DMS153 treated with DMSO at 0.1 percent for 48 hours (cell line): ENCODE measurements around the gene KRT6C.

Experiments used
- DNase-seq: peaks from one replicate; lab custom pipeline; 2025; ENCODE audit not compliant: unreplicated experiment; lab: John Stamatoyannopoulos, UW

Gene KRT6C

DNA sequence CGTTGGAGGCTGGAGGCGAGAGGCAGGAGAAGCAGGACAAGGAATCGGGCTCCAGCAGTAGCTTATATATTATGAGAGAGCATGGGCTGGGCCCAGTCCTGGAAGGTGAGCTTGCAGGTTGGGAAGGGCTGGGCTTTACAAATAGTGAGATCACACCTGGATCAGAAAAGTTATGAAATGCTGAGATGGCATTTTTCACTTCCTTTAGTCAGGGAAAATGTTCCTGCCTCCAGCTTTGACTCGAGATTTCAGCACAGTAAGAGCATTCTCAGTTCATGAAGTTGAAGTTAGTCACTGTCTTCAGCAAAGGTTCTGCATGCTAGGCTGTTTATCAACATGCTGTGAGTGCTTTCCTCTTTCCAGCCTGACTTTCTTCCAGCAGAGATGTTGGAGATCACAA, at the start of gene KRT6C:
KRT6C (minus strand) TSS at position 38 of the 400 bp plus-strand sequence. CDS start 68 bp downstream, outside the sequence.
- no peak for DNase-seq

DNA sequence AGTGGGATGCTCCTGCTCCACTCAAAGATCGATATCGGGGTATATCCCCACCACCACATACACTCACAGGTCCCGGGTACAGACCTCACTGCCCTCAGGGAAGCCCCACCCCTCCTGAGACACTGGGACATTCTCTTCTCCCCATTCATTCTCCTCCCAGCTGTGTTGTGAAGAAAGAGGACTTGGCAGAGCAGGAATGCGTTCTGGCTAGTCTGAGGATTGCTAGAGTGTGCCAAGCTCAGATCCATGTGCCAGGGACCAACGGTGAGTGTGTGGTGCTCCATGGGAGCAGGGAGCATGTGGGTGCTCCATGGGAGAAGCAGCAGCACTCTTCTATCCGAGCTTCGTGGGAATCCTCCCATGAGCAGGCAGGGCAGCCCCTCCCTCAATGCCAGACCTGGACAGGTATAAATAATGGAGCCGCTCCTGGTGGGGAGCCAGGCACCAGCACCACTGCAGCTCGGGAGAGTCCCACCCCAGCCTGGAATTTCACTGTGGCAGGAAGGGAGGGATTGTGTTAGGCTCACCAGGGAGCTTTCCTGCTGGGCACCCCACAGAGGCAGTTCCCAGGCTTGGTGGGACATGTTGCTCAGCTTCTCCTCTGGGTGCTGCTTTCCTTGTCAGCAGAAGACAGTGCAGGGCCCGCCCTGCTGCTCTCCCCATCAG, 48.9 kb upstream of the KRT6C start:
- DNase-seq: no peak

DNA sequence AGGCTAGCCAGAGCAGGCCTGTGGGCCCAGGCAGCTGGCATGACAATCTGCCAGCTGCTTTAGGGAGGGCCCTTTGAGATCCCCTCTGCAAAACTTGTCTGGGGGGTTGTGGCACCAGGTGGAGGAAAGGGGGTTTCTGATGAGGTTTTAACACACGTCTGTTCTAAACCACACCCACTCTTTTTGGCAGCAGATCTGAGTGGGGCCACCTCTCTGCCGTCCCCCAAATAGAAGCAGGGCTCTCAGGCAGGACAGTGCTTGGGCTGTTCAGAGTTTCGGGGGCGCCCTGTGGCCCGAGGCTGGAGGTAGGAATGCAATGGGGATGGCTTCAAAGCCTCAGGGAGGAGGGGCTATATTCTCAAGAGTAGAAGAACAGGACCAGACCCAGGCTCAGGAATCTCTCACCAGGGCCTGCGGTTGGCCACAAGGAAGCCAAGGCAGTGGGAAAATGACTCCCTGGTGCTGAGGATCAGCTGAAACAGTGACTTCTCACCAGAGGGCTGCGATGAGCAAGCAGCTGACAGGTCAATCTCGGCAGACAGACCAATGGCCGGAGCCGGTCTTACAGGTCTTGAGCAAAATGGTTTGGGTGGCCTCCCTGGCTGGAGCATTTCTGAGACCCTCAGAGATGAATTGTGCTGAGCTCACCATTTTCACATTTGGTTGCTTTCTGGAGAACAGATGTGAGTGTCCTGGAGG, 48.1 kb upstream of the KRT6C start:
- no peak for DNase-seq

- no peak for DNase-seq
Measured at GRCh38 chr12:52521175-52521567, 47.6 kb upstream of the KRT6C start.

DNA sequence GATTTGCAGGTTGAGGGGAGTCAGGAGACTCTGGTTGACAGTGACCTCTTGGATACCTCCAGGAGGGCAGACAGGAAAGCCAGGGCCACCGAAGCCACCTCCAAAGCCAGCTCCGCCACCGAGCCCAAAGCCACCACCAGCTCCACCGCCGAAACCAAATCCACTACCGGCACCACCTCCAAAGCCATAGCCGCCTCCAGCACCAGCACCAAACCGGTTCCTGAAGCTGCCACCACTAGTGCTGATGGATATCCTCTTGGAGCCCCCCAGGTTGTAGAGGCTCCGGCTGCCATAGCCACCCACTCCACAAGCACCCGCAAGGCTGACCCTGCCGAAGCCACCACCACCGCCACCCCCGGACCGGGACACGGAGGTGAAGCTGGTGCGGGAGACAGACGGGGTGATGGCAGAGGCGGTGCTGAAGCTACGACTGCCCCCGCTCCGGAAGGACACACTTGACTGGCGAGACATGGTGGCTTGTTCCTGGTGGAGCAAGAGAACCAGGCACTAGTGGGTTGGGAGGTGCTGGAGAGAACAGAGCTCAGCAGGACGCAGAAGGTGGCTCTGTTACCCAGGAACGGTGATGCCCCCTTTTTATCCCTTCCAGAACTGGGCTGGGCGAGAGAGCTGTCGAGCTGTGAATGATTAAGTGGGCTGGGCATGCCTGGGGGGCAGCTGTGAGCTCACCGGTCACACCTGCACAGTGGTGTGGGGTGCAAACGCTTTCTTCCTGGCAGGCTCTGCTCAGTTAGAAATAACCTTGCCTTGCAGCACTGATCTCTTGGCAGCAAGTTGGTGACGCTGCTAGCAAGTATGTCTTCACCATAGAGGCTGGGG, 46.4 kb upstream of the KRT6C start, which contains the start of gene KRT5:
KRT5 (minus strand) TSS at position 569 of the 837 bp plus-strand sequence; CDS start at position 471, 98 bp downstream.
- DNase-seq: no peak

DNA sequence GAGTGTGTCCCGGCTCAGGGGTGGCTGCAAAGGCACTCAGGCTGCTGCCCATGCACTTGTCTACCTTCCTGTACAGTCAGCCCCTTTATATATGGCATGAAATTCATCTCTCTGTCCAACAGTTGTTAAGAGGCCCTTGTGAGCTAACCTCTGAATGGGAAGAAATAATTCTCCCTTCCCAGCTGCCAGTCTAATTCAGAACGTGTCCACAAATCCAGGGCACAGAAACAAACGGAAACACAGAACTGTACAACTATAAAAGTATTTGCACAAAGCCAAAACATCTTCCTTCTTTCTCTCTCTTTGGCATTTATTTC, 45.7 kb upstream of the KRT6C start:
- no peak for DNase-seq

DNA sequence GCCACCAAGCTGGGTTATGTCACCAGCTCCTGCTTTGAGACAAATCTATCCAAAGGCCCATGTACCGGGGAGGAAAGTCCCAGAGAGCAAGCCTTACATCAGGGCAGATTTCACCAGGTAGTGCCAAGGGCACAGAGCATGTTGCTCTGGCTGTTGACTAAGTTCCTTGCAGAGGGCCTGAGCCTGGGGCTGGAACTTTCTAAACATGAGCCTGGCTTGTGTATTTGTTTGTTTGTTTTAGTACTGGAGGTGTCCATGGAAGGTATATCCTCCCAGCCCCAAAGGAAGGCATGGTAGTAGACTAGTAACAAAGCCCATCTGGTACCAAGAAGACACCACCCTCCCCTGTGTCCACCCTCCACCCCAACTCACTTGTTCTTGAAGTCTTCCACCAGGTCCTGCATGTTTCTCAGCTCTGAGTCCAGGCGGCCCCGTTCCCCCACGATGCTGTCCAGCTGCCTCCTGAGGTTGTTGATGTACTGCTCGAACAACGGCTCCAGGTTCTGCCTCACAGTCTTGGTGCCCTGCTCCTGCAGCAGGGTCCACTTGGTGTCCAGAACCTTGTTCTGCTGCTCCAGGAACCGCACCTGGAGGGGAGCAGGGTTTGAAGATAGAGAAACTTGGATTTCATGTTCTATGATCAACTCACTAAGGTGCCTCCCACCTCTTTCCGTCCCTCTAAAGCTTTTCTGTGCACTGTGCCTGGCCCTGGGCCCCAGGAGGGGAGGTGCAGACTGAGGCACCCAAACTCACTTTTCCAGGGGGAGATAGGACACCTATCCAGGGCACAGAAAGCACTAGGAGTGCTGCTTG, 45.2 kb upstream of the KRT6C start:
- DNase-seq: no peak

DNA sequence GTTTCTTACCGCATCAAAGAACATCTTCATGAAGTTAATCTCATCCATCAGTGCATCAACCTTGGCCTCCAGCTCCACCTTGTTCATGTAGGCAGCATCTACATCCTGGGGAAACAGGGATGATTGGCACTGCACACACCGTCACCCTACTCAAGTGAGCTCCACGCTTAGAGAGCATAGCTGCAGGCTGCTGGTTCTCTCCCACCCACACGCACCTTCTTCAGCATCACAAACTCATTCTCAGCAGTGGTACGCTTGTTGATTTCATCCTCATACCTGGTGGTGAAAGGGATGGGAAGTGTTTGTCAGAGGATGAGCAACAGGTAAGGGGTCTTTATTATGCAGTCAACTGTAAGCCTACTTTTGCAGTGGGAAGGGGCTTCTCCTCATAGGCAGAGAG, 44.3 kb upstream of the KRT6C start:
- DNase-seq: no peak

GRCh38 chr12:52517005-52517835, 43.6 kb upstream of the KRT6C start:
- DNase-seq: no peak

- no peak for DNase-seq
Measured at GRCh38 chr12:52515927-52516831, 42.6 kb upstream of the KRT6C start.

GRCh38 chr12:52515319-52515646, 41.7 kb upstream of the KRT6C start:
- no peak for DNase-seq

GRCh38 chr12:52514471-52515318, 41.1 kb upstream of the KRT6C start:
- DNase-seq: no peak

DNA sequence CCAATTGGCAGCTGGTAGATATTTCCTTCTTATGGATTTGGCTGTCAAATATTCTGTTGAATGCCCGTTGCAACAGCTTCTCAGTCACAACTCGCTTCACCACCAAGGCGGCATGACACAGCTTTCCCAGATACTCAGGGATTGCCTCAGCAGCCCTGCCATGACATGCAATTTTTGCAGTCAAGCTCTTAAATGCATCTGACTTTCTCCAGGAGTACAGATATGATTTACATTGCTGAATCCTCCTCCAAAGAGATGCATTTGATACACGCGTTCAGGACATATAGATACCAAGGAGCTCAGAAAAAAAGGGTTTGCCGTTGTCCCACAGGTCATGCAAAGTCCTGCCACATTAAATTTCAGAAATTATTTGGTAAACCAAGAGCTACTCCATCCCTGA, 40.1 kb upstream of the KRT6C start:
- DNase-seq: no peak

- DNase-seq: no peak
Measured at GRCh38 chr12:52508211-52508610, 34.6 kb upstream of the KRT6C start.

- DNase-seq: peak; percentile 33
Measured at GRCh38 chr12:52506858-52507715, 33.5 kb upstream of the KRT6C start.

- DNase-seq: no peak
Measured at GRCh38 chr12:52502877-52503276, 29.3 kb upstream of the KRT6C start.

- no peak for DNase-seq
Measured at GRCh38 chr12:52501490-52501889, 27.9 kb upstream of the KRT6C start.
